HepG2 (cell line): ENCODE results near the gene GRK4. TPM values are rescaled to one million over a fixed set of nuclear protein-coding genes. Genes with fewer than 3 reads are reported as not detected.

ENCODE experiments used
- ARNTL ChIP-seq: sonication (generic); formaldehyde crosslinking; IDR thresholded peaks from 2 replicates; pipeline ENCODE4 v1.4.0; 2020; ENCODE audit warnings: mild to moderate bottlenecking, missing genetic modification reagents
- DRAP1 ChIP-seq: IDR thresholded peaks from 2 replicates; pipeline ENCODE4 v1.6.1; 2016; ENCODE audit warnings: missing genetic modification reagents, missing compliant biosample characterization
- POLR2AphosphoS5 ChIP-seq: IDR thresholded peaks from 2 replicates; pipeline ENCODE4 v1.6.1; 2012; ENCODE audit warnings: low read depth, low read length
- SETDB1 ChIP-seq: sonication (generic); formaldehyde crosslinking; IDR thresholded peaks from 2 replicates; pipeline ENCODE4 v1.5.1; 2020; ENCODE audit warnings: missing genetic modification reagents, mild to moderate bottlenecking, borderline replicate concordance
- TCF12 ChIP-seq, 2 experiments: fragments of 450-650 bp in 1 of 2; sonication (generic) in 1 of 2; formaldehyde crosslinking in 1 of 2; IDR thresholded peaks; 2 replicates each; pipeline versions ENCODE4 v1.6.1 to v1.8.0; 2017 to 2022; ENCODE audit warnings: antibody characterized with exemption in 1 of 2, mild to moderate bottlenecking in 1 of 2, missing genetic modification reagents in 1 of 2, moderate library complexity in 1 of 2
- ZBTB38 ChIP-seq: sonication (generic); formaldehyde crosslinking; IDR thresholded peaks from 2 replicates; pipeline ENCODE4 v1.5.1; 2020; ENCODE audit warnings: mild to moderate bottlenecking, missing genetic modification reagents
- ZBTB46 ChIP-seq: sonication (generic); formaldehyde crosslinking; IDR thresholded peaks from 2 replicates; pipeline ENCODE4 v1.4.0; 2020; ENCODE audit warnings: mild to moderate bottlenecking, missing genetic modification reagents, borderline replicate concordance
- ZFP36L1 ChIP-seq: sonication (generic); formaldehyde crosslinking; IDR thresholded peaks from 2 replicates; pipeline ENCODE4 v1.8.0; 2022; ENCODE audit warnings: mild to moderate bottlenecking, missing genetic modification reagents, moderate library complexity
- ZFP82 ChIP-seq: sonication (generic); formaldehyde crosslinking; IDR thresholded peaks from 2 replicates; pipeline ENCODE4 v1.5.1; 2020; ENCODE audit warnings: mild to moderate bottlenecking, missing genetic modification reagents, borderline replicate concordance
- ZNF232 ChIP-seq: sonication (generic); formaldehyde crosslinking; IDR thresholded peaks from 2 replicates; pipeline ENCODE4 v1.4.0; 2020; ENCODE audit warnings: missing genetic modification reagents, borderline replicate concordance
- ZNF430 ChIP-seq: sonication (generic); formaldehyde crosslinking; IDR thresholded peaks from 2 replicates; pipeline ENCODE4 v1.9.0; 2021; ENCODE audit warnings: mild to moderate bottlenecking, missing genetic modification reagents
- ZNF558 ChIP-seq: sonication (generic); formaldehyde crosslinking; IDR thresholded peaks from 2 replicates; pipeline ENCODE4 v1.9.0; 2022; ENCODE audit warnings: mild to moderate bottlenecking, missing genetic modification reagents, borderline replicate concordance
- ZNF672 ChIP-seq: sonication (generic); formaldehyde crosslinking; IDR thresholded peaks from 2 replicates; pipeline ENCODE4 v1.8.1; 2022; ENCODE audit warnings: missing genetic modification reagents
- ZNF883 ChIP-seq: sonication (generic); formaldehyde crosslinking; IDR thresholded peaks from 2 replicates; pipeline ENCODE4 v1.5.1; 2020; ENCODE audit warnings: mild to moderate bottlenecking, missing genetic modification reagents; ENCODE audit errors: not compliant biosample characterization
- polyA plus RNA-seq, 8 experiments: library from polyadenylated mRNA; depleted of rRNA in 3 of 8; stranded (reverse) in 7 of 8; unstranded in 1 of 8; fragments of >200 nt; fragmentation: Illumina TruSeq in 4 of 8; extraction: Trizol in 4 of 8; gene quantifications; 2 replicates each; pipeline versions ENCODE4 v1.2.1 to v1.2.3, GENCODE V29; 2011 to 2016; ENCODE audit warnings: low read depth in 4 of 8, missing spikeins in 1 of 8, mixed read lengths in 1 of 8; ENCODE audit not compliant: insufficient read depth in 1 of 8
- total RNA-seq, 5 experiments: library from RNA; depleted of rRNA; stranded (reverse); fragments of >200 nt; fragmentation: Illumina TruSeq; extraction: Trizol; gene quantifications; 2 replicates each; pipeline ENCODE4 v1.2.3, GENCODE V29; 2016; ENCODE audit warnings: low read depth in 1 of 5
- TF ChIP-seq, protein P1 (sequence below): sonication (generic); formaldehyde crosslinking; IDR thresholded peaks from 2 replicates; pipeline ENCODE4 v1.4.0; 2020; ENCODE audit warnings: low read depth, missing genetic modification reagents
- TF ChIP-seq, protein P2 (sequence below): sonication (generic); formaldehyde crosslinking; IDR thresholded peaks from 2 replicates; pipeline ENCODE4 v1.8.0; 2022; ENCODE audit warnings: mild to moderate bottlenecking, missing genetic modification reagents; ENCODE audit not compliant: insufficient replicate concordance
- TF ChIP-seq, protein P3 (sequence below): sonication (generic); IDR thresholded peaks from 2 replicates; pipeline ENCODE4 v1.6.1; 2016; ENCODE audit warnings: low read depth, borderline replicate concordance
- TF ChIP-seq, protein P4 (sequence below): sonication (generic); formaldehyde crosslinking; conservative IDR thresholded peaks from 2 replicates; pipeline ENCODE4 v1.8.1; 2023; ENCODE audit warnings: missing genetic modification reagents

GRK4 gene
- total and polyA plus RNA-seq, 2 of the 13 experiments (the other 11 are each of a cell fraction or from before 2014, with no cell fraction given) = 1.8 to 2.0 TPM

GRCh38 chr4:2937146-2937857 is 26.1 kb upstream of the GRK4 start (continued):
- TF ChIP-seq, protein P1, sequence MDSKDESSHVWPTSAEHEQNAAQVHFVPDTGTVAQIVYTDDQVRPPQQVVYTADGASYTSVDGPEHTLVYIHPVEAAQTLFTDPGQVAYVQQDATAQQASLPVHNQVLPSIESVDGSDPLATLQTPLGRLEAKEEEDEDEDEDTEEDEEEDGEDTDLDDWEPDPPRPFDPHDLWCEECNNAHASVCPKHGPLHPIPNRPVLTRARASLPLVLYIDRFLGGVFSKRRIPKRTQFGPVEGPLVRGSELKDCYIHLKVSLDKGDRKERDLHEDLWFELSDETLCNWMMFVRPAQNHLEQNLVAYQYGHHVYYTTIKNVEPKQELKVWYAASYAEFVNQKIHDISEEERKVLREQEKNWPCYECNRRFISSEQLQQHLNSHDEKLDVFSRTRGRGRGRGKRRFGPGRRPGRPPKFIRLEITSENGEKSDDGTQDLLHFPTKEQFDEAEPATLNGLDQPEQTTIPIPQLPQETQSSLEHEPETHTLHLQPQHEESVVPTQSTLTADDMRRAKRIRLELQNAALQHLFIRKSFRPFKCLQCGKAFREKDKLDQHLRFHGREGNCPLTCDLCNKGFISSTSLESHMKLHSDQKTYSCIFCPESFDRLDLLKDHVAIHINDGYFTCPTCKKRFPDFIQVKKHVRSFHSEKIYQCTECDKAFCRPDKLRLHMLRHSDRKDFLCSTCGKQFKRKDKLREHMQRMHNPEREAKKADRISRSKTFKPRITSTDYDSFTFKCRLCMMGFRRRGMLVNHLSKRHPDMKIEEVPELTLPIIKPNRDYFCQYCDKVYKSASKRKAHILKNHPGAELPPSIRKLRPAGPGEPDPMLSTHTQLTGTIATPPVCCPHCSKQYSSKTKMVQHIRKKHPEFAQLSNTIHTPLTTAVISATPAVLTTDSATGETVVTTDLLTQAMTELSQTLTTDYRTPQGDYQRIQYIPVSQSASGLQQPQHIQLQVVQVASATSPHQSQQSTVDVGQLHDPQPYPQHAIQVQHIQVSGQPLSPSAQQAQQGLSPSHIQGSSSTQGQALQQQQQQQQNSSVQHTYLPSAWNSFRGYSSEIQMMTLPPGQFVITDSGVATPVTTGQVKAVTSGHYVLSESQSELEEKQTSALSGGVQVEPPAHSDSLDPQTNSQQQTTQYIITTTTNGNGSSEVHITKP (CRISPR knock-in tag) = peak; percentile 81
- TF ChIP-seq ZNF430 (CRISPR knock-in tag) (peak; percentile 88), ZBTB38 (CRISPR knock-in tag) (peak; percentile 80; the same call in 1 of the 2 replicates), ZBTB46 (CRISPR knock-in tag) (no peak), SETDB1 (CRISPR knock-in tag) (no peak), ZNF672 (CRISPR knock-in tag) (no peak), ZNF232 (CRISPR knock-in tag) (peak; percentile 37; the same call in 1 of the 2 replicates), ZFP82 (CRISPR knock-in tag) (no peak), POLR2AphosphoS5 (peak; percentile 51), ZNF883 (CRISPR knock-in tag) (peak; percentile 34), TCF12 (IDR thresholded peaks at IDR 0.05) (no peak), TCF12 (CRISPR knock-in tag; IDR thresholded peaks at IDR 0.05) (no peak), DRAP1 (CRISPR knock-in tag) (no peak), ZNF558 (CRISPR knock-in tag) (no peak), ARNTL (CRISPR knock-in tag) (peak; percentile 25; the same call in 1 of the 2 replicates), ZFP36L1 (CRISPR knock-in tag) (0 out of 2 replicates have a peak, but pooled peaks have one; percentile 48)
- TF ChIP-seq, protein P2, sequence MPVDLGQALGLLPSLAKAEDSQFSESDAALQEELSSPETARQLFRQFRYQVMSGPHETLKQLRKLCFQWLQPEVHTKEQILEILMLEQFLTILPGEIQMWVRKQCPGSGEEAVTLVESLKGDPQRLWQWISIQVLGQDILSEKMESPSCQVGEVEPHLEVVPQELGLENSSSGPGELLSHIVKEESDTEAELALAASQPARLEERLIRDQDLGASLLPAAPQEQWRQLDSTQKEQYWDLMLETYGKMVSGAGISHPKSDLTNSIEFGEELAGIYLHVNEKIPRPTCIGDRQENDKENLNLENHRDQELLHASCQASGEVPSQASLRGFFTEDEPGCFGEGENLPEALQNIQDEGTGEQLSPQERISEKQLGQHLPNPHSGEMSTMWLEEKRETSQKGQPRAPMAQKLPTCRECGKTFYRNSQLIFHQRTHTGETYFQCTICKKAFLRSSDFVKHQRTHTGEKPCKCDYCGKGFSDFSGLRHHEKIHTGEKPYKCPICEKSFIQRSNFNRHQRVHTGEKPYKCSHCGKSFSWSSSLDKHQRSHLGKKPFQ = peak; percentile 90
- TF ChIP-seq, protein P3, sequence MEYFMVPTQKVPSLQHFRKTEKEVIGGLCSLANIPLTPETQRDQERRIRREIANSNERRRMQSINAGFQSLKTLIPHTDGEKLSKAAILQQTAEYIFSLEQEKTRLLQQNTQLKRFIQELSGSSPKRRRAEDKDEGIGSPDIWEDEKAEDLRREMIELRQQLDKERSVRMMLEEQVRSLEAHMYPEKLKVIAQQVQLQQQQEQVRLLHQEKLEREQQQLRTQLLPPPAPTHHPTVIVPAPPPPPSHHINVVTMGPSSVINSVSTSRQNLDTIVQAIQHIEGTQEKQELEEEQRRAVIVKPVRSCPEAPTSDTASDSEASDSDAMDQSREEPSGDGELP = peak; percentile 41; the same call in 1 of the 2 replicates
- TF ChIP-seq, protein P4, sequence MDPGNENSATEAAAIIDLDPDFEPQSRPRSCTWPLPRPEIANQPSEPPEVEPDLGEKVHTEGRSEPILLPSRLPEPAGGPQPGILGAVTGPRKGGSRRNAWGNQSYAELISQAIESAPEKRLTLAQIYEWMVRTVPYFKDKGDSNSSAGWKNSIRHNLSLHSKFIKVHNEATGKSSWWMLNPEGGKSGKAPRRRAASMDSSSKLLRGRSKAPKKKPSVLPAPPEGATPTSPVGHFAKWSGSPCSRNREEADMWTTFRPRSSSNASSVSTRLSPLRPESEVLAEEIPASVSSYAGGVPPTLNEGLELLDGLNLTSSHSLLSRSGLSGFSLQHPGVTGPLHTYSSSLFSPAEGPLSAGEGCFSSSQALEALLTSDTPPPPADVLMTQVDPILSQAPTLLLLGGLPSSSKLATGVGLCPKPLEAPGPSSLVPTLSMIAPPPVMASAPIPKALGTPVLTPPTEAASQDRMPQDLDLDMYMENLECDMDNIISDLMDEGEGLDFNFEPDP (CRISPR knock-in tag) = no peak
